ENCODE data around the gene ANKS6.

- TF ChIP-seq CTCF (conservative IDR thresholded peaks at IDR 0.05; ENCODE audit: low read depth in 2 of 2) (no peak), EZH2 (IDR thresholded peaks at IDR 0.05; ENCODE audit: low read depth, unreplicated experiment) (no peak), NANOG (IDR thresholded peaks at IDR 0.05; ENCODE audit: borderline replicate concordance) (no peak), CREB1 (CRISPR knock-in tag; IDR thresholded peaks at IDR 0.05; ENCODE audit: low read depth) (no peak), EZH2phosphoT487 (IDR thresholded peaks at IDR 0.05; ENCODE audit: unreplicated experiment) (no peak), REST (IDR thresholded peaks at IDR 0.05; ENCODE audit: unreplicated experiment) (no peak), ZNF114 (CRISPR knock-in tag; IDR thresholded peaks at IDR 0.05) (no peak), POLR2AphosphoS5 (IDR thresholded peaks at IDR 0.05; ENCODE audit: low read depth) (no peak), JUNB (IDR thresholded peaks at IDR 0.05; ENCODE audit: unreplicated experiment) (no peak), STAT1 (IDR thresholded peaks at IDR 0.05; ENCODE audit: unreplicated experiment) (no peak), ETS1 (IDR thresholded peaks at IDR 0.05) (no peak), ZNF462 (CRISPR knock-in tag; IDR thresholded peaks at IDR 0.05) (no peak)
Measured at GRCh38 chr9:98810102-98810842, 13.9 kb upstream of the ANKS6 start.
